GM21717 (cell line): Measurements from ENCODE around the gene IRF2.
A peak's percentile ranks its signal among the peaks of the same experiment; 100 is the strongest.

ENCODE experiments used
- ATAC-seq: cut with Tn5 transposase; IDR thresholded peaks from one replicate; pipeline ENCODE4 v1.9.1; 2021; ENCODE audit warnings: mild to moderate bottlenecking, moderate library complexity; ENCODE audit not compliant: unreplicated experiment

The IRF2 gene

GRCh38 chr4:184475096-184475461 lies 729 bp upstream of the IRF2 start:
- ATAC-seq, result peak; percentile 24

- ATAC-seq, result peak; percentile 15
These were observed 669 bp downstream of the IRF2 start for GRCh38 chr4:184473499-184474262.

- peak; percentile 22 for ATAC-seq
These were observed 1.5 kb downstream of the IRF2 start for GRCh38 chr4:184472614-184473498.

- peak; percentile 4 for ATAC-seq
These were observed 2.3 kb downstream of the IRF2 start for GRCh38 chr4:184471881-184472613.

DNA sequence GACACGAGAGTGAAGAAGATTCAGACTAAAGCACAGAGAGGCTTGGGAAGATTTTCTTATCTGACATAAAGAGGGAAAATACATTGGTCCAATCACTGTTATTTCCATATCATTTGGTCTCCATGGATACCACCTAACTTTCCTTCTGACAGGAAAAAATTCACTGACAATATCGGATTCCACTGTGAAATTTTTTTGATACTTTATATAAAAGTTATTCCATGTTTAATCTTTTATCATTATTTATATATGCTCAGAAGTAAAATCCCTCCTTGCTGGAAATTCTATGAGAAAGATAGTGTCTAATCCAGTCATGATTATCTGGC lies 3.6 kb downstream of the IRF2 start:
- no peak for ATAC-seq

GRCh38 chr4:184466634-184467033 lies 7.7 kb downstream of the IRF2 start:
- ATAC-seq, result no peak

- no peak for ATAC-seq
These were observed 9.4 kb downstream of the IRF2 start for GRCh38 chr4:184464759-184465454.

DNA sequence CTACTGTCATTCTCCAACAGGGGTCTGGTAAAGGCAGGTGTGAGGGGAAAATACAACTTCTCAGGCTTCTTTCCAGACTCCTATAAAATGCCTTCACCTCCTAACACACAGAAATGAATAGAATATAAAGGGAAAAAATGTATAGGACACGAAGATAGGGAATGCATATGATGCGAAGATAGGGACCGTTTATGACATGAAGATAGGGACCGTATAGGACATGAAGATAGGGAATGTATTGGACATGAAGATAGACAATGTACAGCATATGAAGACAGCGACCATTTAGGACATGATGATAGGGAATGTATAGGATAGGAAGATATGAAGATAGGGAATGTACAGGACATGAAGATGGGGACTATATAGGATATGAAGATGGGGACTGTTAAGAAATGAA lies 10.5 kb downstream of the IRF2 start:
- ATAC-seq, result no peak

DNA sequence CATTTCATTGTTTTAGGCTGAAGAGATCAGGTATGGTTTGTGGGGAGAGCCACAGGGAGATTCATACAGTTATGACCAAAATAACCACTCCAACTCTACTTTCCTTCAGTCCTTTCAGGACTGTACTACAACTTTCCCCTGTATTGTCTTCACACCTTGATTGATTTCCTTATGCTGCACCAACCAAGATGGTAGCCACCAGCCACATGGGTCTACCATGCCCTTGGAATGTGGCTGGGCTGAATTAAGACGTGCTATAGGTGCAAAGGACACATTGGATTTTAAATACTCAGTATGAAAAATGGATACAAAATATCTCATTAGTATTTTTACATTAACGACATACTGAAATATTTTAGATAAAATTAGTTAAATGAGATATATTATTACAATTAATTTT lies 11.2 kb downstream of the IRF2 start:
- no peak for ATAC-seq

DNA sequence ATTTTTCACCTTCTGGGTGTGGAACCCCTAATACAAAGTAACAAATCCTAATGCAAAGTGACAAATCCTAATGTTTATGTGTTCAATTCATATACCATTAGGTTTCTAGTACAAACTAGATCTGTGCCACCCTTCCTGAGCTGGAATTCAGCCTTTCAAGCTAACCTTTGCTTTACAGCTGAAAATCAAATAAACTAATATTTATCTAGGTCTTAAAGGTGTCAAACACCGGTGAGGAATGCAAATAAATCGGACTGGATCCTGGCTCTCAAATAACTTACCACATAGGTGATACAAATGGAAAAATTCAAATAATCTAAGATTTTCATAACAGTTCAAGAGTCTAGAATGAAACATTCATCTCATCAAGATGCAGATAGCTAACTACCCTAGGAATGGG lies 11.6 kb downstream of the IRF2 start:
- no peak for ATAC-seq

GRCh38 chr4:184461711-184462441 lies 12.5 kb downstream of the IRF2 start:
- ATAC-seq, result no peak

- ATAC-seq, result no peak
These were observed 13.7 kb downstream of the IRF2 start for GRCh38 chr4:184460499-184461285.

DNA sequence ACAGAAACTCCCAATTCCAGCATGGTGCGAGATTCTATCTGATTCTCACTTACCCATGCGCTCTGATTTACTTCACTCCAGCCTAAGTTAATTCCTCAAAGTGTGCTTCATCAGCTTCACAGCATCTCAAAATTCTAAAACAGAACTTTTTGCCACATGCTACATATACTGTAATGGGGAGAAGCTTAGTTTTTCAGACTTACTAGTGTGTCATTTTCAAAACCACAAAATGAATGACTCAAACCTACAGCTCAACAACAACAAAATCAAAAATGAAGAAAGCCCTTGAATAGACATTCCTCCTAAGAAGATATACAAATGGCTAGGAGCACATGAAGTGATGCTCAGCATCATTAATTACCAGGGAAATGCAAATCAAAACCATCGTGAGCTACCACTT lies 14.9 kb downstream of the IRF2 start:
- ATAC-seq, result no peak

DNA sequence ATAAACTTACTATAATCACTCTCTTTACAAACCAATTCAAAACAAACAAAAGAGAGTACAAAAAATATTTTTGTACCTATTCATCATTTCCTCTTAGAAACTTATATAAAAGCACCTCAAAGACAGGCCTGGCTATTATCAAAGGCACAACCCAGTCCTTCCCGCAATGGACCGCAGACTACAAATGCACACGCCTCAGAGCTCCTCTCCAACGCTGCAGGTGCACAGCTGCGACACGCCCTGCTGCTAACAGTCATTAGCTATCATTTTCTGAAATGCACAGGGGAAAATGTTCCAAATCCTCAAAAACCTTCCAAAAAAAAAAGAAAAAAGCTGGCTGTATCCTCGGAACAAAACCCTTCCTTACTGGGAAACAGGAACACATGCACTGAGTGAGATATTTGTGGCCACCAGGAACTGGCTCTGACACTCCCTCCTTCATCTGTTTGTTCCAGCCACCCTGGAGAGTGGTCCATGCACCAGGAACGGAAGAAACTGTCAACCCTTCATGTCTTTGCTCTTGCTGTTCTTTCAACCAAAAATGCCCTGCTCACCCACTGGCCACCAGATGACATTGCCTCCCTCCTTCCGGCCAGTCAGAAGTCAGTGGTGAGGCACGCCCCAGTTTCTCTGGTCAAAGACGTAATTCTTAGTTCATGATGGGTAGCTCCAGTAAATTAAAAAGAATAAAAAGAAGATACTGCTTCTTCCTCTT lies 16.7 kb downstream of the IRF2 start:
- no peak for ATAC-seq

- ATAC-seq, result no peak
These were observed 18.0 kb downstream of the IRF2 start for GRCh38 chr4:184456337-184456736.

DNA sequence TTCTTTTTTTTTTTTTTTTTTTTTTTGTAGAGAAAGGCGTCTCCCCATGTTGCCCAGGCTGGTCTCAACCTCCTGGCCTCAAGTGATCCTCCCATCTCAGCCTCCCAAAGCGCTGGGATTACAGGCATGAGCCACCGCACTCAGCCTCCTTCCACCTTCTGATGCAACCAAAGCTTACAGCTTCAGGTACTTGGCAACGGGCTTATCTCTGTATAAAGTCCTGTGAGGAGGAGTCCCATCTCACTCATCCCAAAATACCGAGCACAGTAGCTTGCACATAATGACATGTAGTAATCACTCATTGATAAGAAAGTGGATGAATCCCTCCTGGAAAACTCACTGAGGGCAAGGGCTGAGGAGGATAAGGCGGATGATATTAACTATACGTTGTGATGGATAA lies 19.1 kb downstream of the IRF2 start:
- ATAC-seq, result no peak

DNA sequence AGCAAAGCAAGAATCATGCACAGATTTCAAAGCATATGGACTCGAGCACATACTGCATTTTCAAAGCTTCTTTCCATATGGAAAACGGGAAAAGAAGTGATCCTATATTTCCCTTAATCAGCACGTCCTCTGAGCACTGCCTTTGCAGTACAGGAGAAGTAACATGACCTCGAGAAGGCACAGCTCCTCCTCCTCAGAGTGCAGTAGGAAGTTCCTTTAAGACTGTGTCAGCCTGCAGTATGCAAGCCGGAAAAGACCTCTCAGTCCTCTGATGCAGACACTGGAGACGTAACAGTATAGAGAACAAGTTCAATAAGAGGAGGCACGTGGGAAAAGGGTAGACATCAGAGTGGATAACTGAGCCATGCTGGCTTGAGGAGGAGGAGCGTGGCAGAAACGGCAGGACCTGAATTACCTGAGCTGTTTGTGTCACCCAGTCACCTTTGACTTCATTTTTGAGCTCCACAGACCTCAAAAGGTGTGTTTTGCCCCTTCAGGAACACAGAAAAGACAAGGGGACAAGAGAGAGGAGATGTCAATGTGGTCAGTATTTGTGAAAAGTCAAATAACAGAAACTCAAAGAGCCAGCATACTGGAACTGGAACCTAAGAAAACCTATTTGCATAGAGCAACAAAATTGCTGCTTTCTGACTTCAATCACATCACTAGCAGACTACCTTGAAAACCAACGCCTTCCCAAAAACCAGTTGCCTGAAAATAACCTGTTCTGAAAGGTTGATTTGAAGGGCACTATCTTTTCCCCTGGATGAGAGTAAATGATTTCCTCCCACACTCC lies 20.8 kb downstream of the IRF2 start:
- ATAC-seq, result peak; percentile 72

DNA sequence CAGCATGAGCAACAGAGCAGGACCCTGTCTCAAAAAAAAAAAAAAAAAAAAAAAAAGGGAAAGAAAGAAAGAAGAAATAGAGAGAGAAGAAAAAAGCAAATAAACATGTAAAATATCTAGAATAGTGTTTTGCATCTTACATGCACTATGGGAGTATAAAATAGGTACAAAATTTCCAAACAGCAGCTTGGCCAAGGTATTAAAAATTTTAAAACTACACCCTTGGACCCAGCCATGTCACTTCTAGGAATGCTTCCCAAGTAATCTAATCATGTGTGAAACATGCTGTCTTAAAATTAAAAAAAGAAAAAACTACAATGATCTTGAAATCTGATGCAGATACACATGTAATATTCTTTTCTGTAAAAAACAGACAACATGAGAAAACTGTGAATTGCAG lies 21.6 kb downstream of the IRF2 start:
- ATAC-seq, result no peak
